Midbrain (tissue), 1 donor: ENCODE results near the gene FEM1B.

Source experiments
- DNase-seq: peaks from one replicate; lab custom pipeline; 2025; lab: John Stamatoyannopoulos, UW

Gene FEM1B

DNA sequence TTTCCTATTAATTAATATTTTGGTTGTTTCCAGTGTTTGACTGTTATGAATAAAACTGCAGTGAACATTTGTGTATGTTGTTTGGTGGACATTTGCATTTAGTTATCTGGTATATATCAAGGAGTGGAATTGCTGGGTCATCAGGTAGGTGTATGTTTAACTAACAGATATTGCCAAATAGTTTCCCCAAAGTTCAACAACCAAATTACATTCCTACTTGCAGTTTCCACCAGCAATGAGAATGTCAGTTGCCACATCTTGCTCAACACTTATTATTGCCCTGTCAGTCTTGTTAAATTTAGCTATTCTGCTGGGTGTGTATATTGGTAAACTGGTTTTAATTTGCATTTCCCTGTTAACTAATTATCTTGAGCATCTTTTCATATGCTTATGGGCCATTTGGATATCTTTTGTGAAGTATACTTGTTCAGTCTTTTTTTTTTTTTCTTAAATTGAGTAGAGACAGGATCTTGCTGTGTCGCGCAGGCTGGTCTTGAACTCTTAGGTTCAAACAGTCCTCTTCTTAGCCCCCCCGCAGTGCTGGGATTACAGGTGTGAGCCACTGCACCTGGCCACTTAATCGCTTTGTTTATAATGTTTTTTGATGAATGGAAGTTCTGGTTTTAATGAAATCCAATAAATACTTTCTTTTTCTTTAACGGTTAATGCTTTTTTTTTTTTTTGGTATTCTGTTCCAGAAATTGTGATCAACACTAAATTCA is 7.9 kb downstream of the FEM1B start:
- no peak for DNase-seq

- no peak for DNase-seq
Measured at GRCh38 chr15:68286256-68286655, 8.7 kb downstream of the FEM1B start.

- no peak for DNase-seq
Measured at GRCh38 chr15:68289057-68289456, 11.5 kb downstream of the FEM1B start.

- no peak for DNase-seq
Measured at GRCh38 chr15:68289621-68290352, 12.2 kb downstream of the FEM1B start.

DNA sequence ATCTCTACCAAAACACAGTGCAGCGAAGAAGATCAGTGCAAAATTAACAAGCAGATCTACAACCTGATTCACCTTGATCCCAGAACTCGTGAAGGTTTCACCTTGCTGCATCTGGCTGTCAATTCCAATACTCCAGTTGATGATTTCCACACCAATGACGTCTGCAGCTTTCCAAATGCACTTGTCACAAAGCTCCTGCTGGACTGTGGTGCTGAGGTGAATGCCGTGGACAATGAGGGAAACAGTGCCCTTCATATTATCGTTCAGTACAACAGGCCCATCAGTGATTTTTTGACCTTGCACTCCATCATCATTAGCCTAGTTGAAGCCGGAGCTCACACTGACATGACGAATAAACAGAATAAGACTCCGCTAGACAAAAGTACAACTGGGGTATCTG is 13.2 kb downstream of the FEM1B start:
- no peak for DNase-seq

- no peak for DNase-seq
Measured at GRCh38 chr15:68292157-68292781, 14.7 kb downstream of the FEM1B start.

DNA sequence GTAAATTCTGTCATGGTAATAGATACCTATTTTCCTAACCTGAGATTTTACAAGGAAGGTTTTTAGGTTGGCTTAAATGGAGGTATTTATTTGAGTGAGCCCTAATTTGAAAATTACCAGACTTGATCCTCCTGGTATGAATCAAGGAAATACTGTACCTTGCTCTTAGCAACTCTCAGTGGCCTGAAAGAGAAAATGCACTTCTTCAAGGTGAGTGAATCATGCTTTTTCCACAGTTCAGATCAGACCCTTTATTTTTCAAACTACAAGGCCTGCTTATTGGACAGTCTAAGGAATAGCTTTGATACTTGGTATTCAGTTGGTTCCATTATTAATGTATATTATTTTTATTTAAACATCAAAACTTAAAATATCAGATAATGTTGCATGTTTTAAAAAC is 15.4 kb downstream of the FEM1B start:
- no peak for DNase-seq

GRCh38 chr15:68295014-68295805 is 17.7 kb downstream of the FEM1B start:
- DNase-seq = no peak

DNA sequence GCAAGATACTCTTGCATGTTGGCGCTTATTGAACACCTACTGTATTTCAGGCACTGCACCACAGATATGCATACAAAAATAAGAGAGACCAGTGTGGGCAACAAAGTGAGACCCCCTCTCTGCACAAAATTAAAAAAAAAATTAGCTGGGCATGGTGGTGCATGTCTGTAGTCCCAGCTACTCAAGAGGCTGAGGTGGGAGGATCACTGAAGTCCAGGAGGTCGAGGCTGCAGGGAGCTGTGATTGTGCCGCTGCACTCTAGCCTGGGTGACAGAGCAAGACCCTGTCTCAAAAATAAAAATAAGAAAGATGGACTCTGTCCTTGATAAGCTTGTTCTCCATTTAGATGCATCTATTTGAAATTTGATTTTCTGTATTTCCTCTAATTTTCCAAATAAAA is 20.8 kb downstream of the FEM1B start:
- no peak for DNase-seq

DNA sequence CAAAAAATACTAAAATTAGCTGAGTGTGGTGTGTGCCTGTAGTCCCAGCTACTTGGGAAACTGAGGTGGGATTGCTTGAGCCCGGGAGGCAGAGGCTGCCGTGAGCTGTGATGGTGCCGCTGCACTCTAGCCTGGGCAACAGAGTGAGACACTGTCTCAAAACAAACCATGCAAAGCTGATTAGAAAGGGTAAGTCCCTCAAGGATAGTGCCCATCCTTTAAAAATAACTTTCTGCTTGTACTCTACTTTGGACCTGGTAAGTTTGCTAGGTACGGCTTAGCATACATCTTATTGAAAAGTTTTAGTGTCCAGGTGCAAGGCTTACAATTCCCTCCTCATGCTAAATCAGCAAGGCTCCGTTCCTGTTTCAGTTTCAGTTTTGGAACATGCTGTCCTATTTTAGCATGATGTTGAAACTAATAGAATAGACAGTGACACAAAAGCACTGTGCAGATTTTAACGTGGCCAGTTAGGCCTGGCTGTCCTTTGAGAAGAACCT is 21.4 kb downstream of the FEM1B start:
- DNase-seq = peak; percentile 52

GRCh38 chr15:68299436-68299835 is 21.9 kb downstream of the FEM1B start:
- DNase-seq = no peak

DNA sequence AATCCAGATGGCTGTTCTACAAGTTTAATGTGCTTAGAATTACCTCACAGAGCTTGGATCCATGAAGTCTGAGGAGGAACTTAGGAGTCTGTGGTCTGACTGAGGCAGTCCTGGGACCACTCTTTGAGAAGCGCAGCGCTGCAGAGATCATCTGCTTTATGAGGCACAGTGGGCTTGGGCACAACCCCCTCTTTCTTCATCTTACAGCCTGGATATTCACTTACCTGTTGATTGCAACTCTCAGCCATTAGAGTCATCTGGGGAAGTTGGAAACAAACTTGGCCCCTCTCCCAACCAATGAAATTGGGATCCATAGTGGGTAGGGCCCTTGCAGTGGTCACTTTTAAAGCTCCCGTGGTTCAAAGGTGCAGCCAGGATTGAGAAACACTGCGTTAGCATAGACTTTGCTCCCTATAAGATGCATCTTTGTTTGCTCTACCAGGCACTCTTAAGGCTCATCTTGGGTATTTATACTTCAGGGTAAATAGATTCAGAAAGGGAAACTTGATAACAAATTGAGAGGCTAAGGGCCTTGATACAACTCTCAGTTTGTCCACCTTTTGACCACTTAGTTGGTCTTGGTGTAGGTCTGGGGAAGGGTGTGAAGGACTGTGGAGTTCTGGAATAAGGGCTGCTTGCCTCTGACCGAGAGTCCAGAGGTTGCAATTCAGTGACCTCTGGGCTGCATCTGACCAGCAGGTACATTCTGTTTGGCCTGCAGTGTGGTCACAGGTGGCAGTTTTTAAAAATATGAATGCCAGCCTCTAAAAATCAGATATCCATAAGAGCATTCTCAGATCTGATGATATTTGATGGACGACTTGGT is 22.8 kb downstream of the FEM1B start:
- no peak for DNase-seq

DNA sequence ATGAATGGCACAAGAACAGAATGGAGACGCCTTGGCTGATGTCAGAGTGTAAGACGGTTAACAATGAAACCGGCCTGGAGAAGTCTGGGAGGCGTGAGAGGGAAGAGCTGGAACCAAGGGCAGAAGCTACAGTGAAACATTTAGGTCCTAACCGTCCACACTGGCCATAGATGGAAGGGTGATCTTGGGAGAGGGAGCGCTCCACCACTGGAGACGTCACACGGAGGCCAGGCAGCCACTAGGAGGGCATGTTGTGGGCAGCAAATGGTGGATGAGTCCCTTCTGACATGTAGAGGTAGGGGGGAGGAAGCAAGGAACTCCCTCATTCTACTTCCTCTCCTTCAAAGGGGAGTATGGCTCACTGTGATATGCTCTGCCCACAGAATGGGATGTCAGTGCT is 23.8 kb downstream of the FEM1B start:
- no peak for DNase-seq

GRCh38 chr15:68302729-68303128 is 25.2 kb downstream of the FEM1B start:
- DNase-seq = no peak

DNA sequence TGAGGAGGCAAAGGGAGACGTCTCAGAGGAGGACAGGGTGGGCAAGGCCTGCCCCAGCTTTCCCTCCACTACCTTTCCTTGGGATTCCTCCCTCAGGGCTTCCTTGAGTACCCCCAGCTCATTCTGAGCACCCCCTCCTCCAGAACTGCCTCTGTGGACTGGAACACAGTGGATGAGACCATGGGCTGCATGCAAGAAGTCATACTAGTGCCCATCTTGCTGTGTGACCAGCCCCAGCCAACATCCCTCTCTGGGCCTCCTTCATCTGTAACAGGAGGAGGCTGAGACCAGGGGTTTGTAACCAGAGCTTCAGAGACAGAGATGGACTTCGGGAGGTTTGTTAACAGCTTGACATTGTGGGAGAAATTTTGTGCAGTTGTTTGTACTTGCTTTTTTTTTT is 25.6 kb downstream of the FEM1B start:
- DNase-seq = no peak

GRCh38 chr15:68303560-68304436 is 26.3 kb downstream of the FEM1B start:
- DNase-seq = no peak

- DNase-seq = no peak
Measured at GRCh38 chr15:68304589-68305337, 27.2 kb downstream of the FEM1B start.

DNA sequence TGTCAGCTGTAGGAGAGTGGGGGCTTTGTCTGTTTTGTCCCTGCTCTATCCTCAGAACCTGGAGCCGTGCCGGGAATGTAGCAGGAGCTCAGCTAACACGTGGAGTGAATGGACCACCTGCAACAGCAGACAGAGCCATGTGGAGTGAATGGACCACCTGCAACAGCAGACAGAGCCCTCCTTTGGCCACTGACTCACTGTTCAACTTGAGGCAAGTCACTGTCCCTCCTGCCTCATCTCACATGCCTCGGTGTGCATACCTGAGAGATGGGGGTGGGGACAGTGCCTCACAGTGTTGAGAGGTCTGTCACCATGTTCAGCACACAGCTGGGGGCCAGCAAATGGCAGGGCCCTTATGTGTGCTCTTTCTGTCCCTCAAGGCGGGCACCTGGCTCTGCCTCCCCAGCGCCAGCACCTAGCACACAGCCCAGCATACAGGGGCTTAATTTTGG is 27.9 kb downstream of the FEM1B start:
- no peak for DNase-seq

- no peak for DNase-seq
Measured at GRCh38 chr15:68307131-68307928, 29.8 kb downstream of the FEM1B start.
